OCI-LY3 (cell line): ENCODE data around the gene SALL3.

Source experiments
- H2AFZ ChIP-seq: fragments of 200-600, 300-600 bp; shearing (Covaris generic); 2 replicates; pipeline ENCODE4 v1.6.0; 2014; ENCODE audit warnings: antibody characterized with exemption, low read depth, low read length
- H3K27ac ChIP-seq: fragments of 200-600, 300-600 bp; sonication (generic); 2 replicates; pipeline ENCODE4 v1.5.1; 2014; ENCODE audit warnings: mild to moderate bottlenecking, low read length, moderate library complexity, mixed read lengths
- H3K27me3 ChIP-seq: fragments of 200-600, 300-600 bp; sonication (generic); 2 replicates; pipeline ENCODE4 v1.6.1; 2014; ENCODE audit warnings: low read depth, low read length, mixed read lengths
- H3K36me3 ChIP-seq: fragments of 200-600, 300-600 bp; sonication (generic); replicated peaks from 2 replicates; pipeline ENCODE3; 2014; ENCODE audit warnings: low read depth, low read length, mixed read lengths
- H3K4me1 ChIP-seq: fragments of 300-600, 200-600 bp; sonication (generic); 2 replicates; pipeline ENCODE4 v1.6.1; 2014; ENCODE audit warnings: low read length, mixed read lengths
- H3K4me2 ChIP-seq: fragments of 200-600, 300-600 bp; sonication (generic); 2 replicates; pipeline ENCODE4 v1.6.1; 2014; ENCODE audit warnings: low read length, mixed read lengths
- H3K4me3 ChIP-seq: fragments of 300-600, 200-600 bp; sonication (generic); 2 replicates; pipeline ENCODE4 v1.5.1; 2014; ENCODE audit warnings: antibody characterized with exemption, mild to moderate bottlenecking, low read length, moderate library complexity
- H3K79me2 ChIP-seq: fragments of 300-600, 200-600 bp; shearing (Covaris generic); 2 replicates; pipeline ENCODE4 v1.6.1; 2014; ENCODE audit warnings: mild to moderate bottlenecking, low read length, mixed read lengths
- H3K9ac ChIP-seq: fragments of 300-600, 200-600 bp; shearing (Covaris generic); 2 replicates; pipeline ENCODE4 v1.6.0; 2014; ENCODE audit warnings: mild to moderate bottlenecking, low read length, moderate library complexity
- H3K9me3 ChIP-seq: fragments of 200-600, 300-600 bp; shearing (Covaris generic); 2 replicates; pipeline ENCODE4 v1.6.1; 2014; ENCODE audit warnings: low read length, mixed read lengths; ENCODE audit not compliant: insufficient read depth
- H4K20me1 ChIP-seq: fragments of 200-600, 300-600 bp; sonication (generic); 2 replicates; pipeline ENCODE4 v1.6.1; 2016; ENCODE audit warnings: low read length, mixed read lengths; ENCODE audit not compliant: insufficient read depth
- CTCF ChIP-seq: fragments of 200-600, 300-600 bp; sonication (generic); IDR thresholded peaks from 2 replicates; pipeline ENCODE4 v1.5.1; 2014; ENCODE audit warnings: antibody characterized with exemption, low read length, low read depth
- EZH2phosphoT487 ChIP-seq: fragments of 200-600 bp; shearing (Covaris generic); IDR thresholded peaks from 2 replicates; pipeline ENCODE4 v1.6.1; 2018; ENCODE audit warnings: antibody characterized with exemption, mixed run types, low read depth

Gene SALL3

DNA sequence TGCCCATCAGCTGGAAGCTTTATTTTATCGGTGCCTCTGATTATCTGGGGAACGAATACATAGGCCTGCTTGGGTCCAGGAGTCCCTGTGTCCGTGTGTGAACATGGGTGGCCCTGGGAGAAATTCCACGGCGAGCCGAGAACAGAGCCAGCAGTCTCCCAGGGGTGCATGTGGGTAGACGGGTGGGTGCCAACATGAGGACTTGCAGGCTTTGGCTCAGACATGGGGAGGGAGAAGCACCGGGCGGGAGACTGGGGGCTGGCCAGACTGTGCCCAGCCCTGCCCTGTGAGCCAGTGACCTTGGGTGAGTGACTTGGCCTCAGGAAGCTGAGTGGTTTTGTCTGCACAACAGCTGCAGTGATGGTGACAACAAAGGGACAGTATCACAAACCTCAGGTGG lies 44.2 kb upstream of the SALL3 start:
- H3K27me3 ChIP-seq = no peaks in the 10 kb centered on the region
- no peak overlapping the region for H3K9ac ChIP-seq
- H3K27ac ChIP-seq = no peak overlapping the region
- H3K4me2 ChIP-seq = no peak overlapping the region
- no peaks in the 10 kb centered on the region for H3K79me2 ChIP-seq
- H4K20me1 ChIP-seq = no peaks in the 10 kb centered on the region
- H3K4me1 ChIP-seq = no peaks in the 10 kb centered on the region
- no peak overlapping the region for H3K4me3 ChIP-seq
- H2AFZ ChIP-seq = no peak overlapping the region
- TF ChIP-seq EZH2phosphoT487 = no peak
- TF ChIP-seq CTCF = no peak
- H3K9me3 ChIP-seq = no peaks in the 10 kb centered on the region
- no peaks in the 10 kb centered on the region for H3K36me3 ChIP-seq

GRCh38 chr18:78936251-78937005 lies 43.2 kb upstream of the SALL3 start:
- TF ChIP-seq CTCF (no peak), EZH2phosphoT487 (no peak)
- Histone ChIP-seq H3K4me3 (no peak overlapping the region), H3K9me3 (no peaks in the 10 kb centered on the region), H3K36me3 (no peaks in the 10 kb centered on the region), H3K27me3 (no peaks in the 10 kb centered on the region), H3K4me1 (no peaks in the 10 kb centered on the region), H3K27ac (no peak overlapping the region), H3K9ac (no peak overlapping the region), H4K20me1 (no peaks in the 10 kb centered on the region), H3K79me2 (no peaks in the 10 kb centered on the region), H2AFZ (no peak overlapping the region), H3K4me2 (no peak overlapping the region)

DNA sequence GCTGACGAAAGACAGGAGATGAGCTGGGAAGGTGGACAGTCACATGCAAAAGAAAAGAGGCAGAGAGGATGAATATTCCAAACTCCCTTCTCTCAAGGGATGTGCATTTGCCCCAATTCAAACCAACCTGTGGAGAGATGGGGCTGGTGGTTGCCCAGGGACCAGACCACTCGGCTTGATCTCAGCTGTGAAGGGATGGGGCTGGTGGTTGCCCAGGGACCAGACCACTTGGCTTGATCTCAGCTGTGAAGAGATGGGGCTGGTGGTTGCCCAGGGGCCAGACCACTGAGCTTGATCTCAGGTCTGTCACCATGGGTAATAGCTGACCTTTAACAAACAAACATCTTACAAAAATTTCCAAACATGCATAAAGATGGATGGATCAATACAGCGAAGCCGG lies 42.5 kb upstream of the SALL3 start:
- H3K9me3 ChIP-seq = no peaks in the 10 kb centered on the region
- TF ChIP-seq CTCF (no peak), EZH2phosphoT487 (no peak)
- no peak overlapping the region for H2AFZ ChIP-seq

GRCh38 chr18:78939105-78939504 lies 40.5 kb upstream of the SALL3 start:
- Histone ChIP-seq H3K27me3 (peaks cover 17% of the 10 kb centered on the region), H3K9me3 (no peaks in the 10 kb centered on the region), H3K9ac (no peak overlapping the region), H3K4me2 (no peak overlapping the region), H4K20me1 (no peaks in the 10 kb centered on the region), H3K27ac (no peak overlapping the region), H3K4me3 (no peak overlapping the region), H3K4me1 (no peaks in the 10 kb centered on the region), H2AFZ (no peak overlapping the region), H3K36me3 (no peaks in the 10 kb centered on the region), H3K79me2 (no peaks in the 10 kb centered on the region)
- no peak for TF ChIP-seq CTCF
- no peak for TF ChIP-seq EZH2phosphoT487

More for the DNA sequence above, 42.5 kb upstream of the SALL3 start:
- Histone ChIP-seq H3K36me3 (no peaks in the 10 kb centered on the region), H3K4me3 (no peak overlapping the region), H3K4me1 (no peaks in the 10 kb centered on the region), H3K79me2 (no peaks in the 10 kb centered on the region), H4K20me1 (no peaks in the 10 kb centered on the region), H3K9ac (no peak overlapping the region), H3K27ac (no peak overlapping the region), H3K27me3 (no peaks in the 10 kb centered on the region), H3K4me2 (no peak overlapping the region)
